GM21619 (cell line): ENCODE measurements around the gene PLB1.

Experiments used
- ATAC-seq: cut with Tn5 transposase; IDR thresholded peaks from one replicate; pipeline ENCODE4 v1.9.1; 2021; ENCODE audit not compliant: unreplicated experiment

PLB1 gene

GRCh38 chr2:28640908-28641300, 145.0 kb downstream of the PLB1 start:
- no peak for ATAC-seq

- no peak for ATAC-seq
Observed at GRCh38 chr2:28642796-28643195, 146.9 kb downstream of the PLB1 start.

DNA sequence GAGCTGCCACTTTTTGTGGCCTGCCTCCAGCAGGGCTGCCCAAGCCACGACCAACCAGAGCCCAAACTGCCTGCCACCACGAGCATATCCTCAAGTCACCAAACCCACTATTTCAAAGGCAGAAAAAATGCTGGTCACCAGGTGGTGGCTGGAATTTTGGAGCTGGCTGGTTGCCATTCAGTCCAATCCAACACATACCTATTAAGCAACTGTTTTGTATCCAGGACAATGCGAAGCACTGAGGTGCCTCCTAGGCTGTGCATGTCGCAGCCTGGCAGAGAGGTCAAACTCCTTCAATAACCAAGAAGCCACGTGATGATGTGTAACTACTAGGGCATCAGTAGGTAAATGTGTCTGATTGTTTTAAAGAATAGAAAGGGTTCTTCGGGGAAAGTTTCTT, 147.5 kb downstream of the PLB1 start:
- ATAC-seq: no peak

GRCh38 chr2:28643911-28644334, 148.1 kb downstream of the PLB1 start:
- ATAC-seq: no peak

GRCh38 chr2:28644760-28645159, 148.9 kb downstream of the PLB1 start:
- no peak for ATAC-seq

- ATAC-seq: no peak
Observed at GRCh38 chr2:28645553-28645952, 149.7 kb downstream of the PLB1 start.

- ATAC-seq: no peak
Observed at GRCh38 chr2:28647682-28648081, 151.8 kb downstream of the PLB1 start.

GRCh38 chr2:28648147-28648546, 152.3 kb downstream of the PLB1 start:
- ATAC-seq: no peak

- ATAC-seq: peak; percentile 6
Observed at GRCh38 chr2:28648671-28649395, 153.0 kb downstream of the PLB1 start.

DNA sequence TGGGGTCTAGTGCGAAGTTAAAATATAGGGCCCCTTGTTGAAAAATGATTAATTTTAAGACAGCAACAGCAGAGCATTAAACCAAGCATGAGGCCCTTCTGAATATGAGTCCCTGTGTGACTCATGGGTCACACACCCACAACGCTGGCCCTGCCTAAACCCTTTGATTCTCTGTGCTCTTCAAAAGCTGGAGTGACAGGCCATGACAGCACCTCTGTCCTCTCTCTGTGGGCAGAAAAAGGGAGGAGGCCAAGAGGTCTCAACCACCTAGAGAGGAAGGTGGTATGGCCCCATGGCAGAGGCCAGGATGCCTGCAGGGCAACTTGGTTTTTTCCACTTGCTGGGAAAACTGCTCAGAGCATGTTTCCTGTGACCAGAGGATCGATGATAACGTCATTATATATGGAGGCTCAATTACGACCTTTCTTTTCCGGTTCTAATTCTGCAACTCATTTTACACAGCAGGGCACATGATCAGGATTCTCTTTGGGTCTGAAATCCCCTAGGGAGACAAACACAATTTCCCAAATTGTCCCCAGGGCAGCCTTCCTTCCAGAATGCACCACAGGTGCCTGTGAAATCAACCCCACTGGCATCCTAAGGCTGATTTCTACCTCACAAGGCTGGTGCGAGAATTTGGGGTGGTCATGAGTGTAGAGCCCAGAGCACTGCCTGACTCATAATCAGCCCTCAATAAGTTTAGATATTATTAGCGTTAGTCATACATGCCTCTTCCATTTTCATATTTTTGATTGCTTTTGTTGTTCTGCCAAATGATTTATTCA, 153.8 kb downstream of the PLB1 start:
- ATAC-seq: peak; percentile 43

DNA sequence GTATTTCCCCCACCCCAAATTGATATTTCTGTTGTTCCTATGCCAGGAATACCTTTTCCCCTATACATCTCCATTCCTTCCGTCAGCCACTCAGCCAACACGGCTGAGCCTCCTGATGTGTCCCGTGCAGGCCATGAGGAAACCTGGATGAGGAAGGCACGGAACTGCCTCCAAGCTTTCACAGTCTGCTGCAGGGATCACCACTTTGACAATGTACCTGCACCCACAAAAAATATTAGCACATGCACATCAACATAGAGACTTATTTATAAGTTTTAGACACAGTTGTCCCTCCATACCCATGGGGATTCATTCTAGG, 154.4 kb downstream of the PLB1 start:
- no peak for ATAC-seq

GRCh38 chr2:28652217-28652616, 156.4 kb downstream of the PLB1 start:
- no peak for ATAC-seq

DNA sequence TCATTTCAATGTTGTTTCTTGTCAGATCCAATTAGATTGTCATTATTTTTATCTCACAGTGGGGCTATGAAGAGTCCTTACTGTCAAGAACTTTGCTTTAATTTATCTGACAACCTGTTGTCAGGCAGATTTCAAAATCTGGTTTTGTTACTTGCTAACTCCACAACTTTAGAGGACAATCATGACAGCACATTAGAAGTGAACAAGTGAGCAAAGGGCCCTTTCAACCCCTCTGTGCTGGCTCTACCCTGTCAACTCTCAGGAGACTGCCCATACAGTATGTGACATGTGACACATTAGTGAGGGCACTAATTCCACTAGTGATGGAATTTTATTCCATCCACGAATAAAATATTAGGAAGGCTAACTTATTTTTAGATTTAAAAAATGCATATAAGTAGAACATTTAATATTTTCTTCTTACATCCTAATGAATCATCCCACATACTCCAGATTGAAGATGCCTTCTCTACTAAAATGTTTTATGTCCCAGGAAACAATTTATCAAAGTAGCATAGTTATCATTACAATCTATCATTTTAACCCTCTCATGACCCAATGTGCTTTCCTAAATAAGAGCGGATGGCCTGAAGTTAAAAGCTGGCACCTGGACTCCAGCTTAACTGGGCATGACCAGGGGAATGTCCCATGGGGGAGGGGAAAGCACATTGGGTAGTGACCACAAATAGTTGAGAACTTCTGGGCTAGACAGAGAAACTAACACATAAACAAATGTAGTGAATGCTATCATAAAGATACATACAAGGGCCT, 158.2 kb downstream of the PLB1 start:
- no peak for ATAC-seq

- no peak for ATAC-seq
Observed at GRCh38 chr2:28654663-28655320, 158.9 kb downstream of the PLB1 start.

DNA sequence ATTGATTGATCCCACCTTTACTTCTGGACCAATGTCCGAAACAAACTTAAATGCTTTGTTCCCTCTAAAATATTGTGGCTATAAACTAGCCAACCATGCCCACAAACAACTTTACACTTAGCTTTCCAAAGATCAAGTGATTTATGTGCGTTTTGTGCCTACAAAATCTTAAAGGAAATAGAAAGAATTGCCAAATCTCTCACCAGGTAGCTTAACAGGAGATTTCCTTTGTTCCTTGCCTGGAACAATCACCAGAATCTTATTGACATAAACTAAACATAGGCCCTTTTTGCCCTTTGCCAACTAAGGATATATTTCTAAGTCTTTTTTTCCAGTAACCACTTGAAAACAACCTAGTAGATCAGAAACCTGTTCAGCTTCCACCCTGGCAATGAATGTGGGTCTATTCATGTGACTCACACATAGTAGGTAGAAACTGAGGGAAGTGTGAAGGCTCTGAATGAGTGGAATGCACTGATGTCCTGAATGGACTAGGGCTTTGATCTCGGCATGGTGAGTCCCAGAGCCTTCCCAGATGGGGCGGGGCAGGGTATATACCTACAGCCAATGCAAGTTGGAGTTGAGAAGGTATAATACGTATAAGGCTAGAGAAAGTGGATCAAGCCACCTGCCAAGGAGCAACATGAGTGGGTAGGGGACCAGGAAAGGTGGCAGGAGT, 161.2 kb downstream of the PLB1 start:
- ATAC-seq: no peak

GRCh38 chr2:28658369-28658768, 162.5 kb downstream of the PLB1 start:
- no peak for ATAC-seq

DNA sequence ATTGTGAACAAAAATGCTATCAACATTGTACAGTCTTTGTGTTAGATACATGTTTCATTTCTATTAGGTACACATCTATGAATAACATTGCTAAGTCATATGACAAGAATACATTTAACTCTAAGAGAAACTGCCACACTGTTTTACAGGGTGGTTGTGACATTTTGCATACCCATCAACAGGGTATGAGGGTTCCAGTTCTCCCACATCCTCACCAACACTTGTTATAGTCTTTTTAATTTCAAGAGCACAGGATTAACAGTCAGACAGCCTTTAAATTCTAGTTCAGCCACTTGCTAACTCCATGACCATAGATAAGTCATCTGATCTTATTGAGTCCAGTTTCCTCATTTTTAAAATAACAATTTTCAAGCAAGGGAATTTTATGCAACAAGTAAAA, 163.3 kb downstream of the PLB1 start:
- ATAC-seq: no peak

DNA sequence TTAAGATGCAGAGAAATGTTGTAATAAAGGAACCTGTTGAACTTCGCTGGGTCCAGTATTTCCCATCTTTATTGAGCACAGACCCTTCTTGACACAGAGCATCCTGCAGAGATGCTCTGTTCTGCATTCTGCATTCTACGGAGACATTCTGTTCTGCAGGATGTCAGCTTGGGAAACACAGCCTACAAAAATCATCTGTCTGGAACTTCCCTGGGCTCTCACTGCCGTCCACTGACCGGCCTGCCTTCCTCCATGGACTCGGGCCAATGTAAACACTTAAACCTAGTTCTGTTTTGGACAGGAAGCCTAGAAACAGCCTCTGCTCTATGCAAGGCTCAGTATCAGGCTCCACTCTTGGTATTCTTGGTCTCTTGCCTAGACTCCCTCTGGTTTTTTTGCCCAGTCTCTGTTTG, 165.7 kb downstream of the PLB1 start:
- ATAC-seq: no peak

DNA sequence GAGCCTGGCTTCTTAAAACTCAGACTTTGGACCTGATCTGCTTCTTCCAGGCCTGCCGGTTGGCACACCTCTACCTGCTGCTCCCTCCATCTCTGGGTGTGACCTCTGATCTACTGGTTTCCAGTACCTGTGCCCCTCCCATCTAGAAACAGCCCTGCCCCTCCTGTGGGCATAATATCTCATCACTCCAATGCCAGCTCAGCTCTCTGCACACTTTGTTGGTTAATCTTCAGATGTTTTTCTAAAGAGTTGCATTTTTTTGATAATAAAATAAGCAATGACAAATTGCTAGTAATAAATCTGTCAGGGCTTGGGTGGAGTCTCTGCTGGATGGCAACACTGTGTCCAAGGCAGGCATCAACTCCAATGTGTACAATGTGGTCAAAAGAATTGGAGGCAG, 166.2 kb downstream of the PLB1 start:
- ATAC-seq: no peak

DNA sequence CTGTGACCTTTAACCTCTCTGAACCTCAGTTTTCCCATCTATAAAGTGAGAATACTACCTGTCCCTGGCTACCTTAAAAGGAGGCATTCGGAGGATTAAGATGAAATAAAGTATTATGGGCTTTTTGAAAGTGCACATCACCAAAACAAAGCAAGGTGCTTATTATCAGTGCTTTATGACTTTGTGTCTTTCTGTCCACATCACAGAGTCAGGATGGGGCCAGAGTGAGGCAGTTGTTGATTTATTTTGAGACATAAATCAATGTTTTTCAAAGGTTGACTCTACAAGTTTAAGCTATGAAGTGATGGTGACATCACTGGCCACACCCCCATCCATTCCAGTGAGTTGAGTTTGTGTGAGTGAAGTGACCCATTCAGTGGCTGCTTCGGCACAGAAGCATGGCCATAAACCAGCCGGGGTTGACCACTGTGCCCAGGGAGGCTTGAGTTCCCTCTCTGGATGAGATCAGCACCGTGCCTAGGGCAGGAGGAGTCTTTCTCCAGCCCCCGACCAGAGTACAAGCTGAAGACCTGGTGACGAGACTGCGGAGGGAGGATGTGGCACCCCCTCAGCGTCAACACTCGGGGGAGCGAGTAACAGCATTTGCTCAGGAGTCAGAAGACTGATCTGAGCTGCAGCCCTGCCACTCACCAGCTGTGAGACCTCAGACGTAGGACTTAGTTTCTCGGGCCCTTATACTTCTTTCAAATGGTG, 166.8 kb downstream of the PLB1 start:
- no peak for ATAC-seq
